K562 (cell line): ENCODE measurements around the gene CCPG1. TPM values are rescaled to one million over a fixed set of nuclear protein-coding genes. Genes with fewer than 3 reads are reported as not detected.

Experiments
- CBFA2T2 ChIP-seq: fragments of 450-650 bp; conservative IDR thresholded peaks from 2 replicates; pipeline ENCODE4 v1.6.1; 2017; ENCODE audit warnings: mild to moderate bottlenecking
- CBFB ChIP-seq: sonication (generic); formaldehyde crosslinking; IDR thresholded peaks from 2 replicates; pipeline ENCODE4 v1.4.0; 2020; ENCODE audit warnings: mild to moderate bottlenecking, missing genetic modification reagents
- CCNT2 ChIP-seq: IDR thresholded peaks from 2 replicates; pipeline ENCODE4 v1.6.1; 2011; ENCODE audit warnings: borderline replicate concordance, low read depth, mild to moderate bottlenecking, moderate library complexity, mixed read lengths, low read length; ENCODE audit not compliant: insufficient read length; ENCODE audit errors: extremely low read depth
- HMGN3 ChIP-seq: IDR thresholded peaks from 2 replicates; pipeline ENCODE4 v1.6.1; 2011; ENCODE audit warnings: borderline replicate concordance, low read depth, mild to moderate bottlenecking, mixed read lengths, low read length; ENCODE audit not compliant: insufficient read length; ENCODE audit errors: extremely low read depth
- HOXB6 ChIP-seq: fragments of 250-450 bp; sonication (Bioruptor Pico); IDR thresholded peaks from 2 replicates; pipeline ENCODE4 v1.5.1; 2022; ENCODE audit warnings: mild to moderate bottlenecking, borderline replicate concordance
- MAZ ChIP-seq, 2 experiments: fragments of 450-650 bp in 1 of 2; sonication (generic) in 1 of 2; formaldehyde crosslinking; IDR thresholded peaks in 1 of 2; conservative IDR thresholded peaks in 1 of 2; 2 replicates each; pipeline versions ENCODE4 v1.4.0 to v1.5.0; 2020; ENCODE audit warnings: mild to moderate bottlenecking in 1 of 2, missing genetic modification reagents in 1 of 2
- MTA3 ChIP-seq: fragments of 450-650 bp; formaldehyde crosslinking; IDR thresholded peaks from 2 replicates; pipeline ENCODE4 v1.6.1; 2017; ENCODE audit warnings: mild to moderate bottlenecking, borderline replicate concordance
- NCOA6 ChIP-seq: fragments of 450-650 bp; IDR thresholded peaks from 2 replicates; pipeline ENCODE4 v1.6.1; 2017; ENCODE audit warnings: mild to moderate bottlenecking
- PCBP1 ChIP-seq: fragments of 200-400 bp; formaldehyde crosslinking; IDR thresholded peaks from 2 replicates; pipeline ENCODE4 v1.6.1; 2018; ENCODE audit warnings: mild to moderate bottlenecking, low read depth, low read length; ENCODE audit not compliant: poor library complexity, severe bottlenecking
- RBFOX2 ChIP-seq: fragments of 200-400 bp; formaldehyde crosslinking; IDR thresholded peaks from 2 replicates; pipeline ENCODE4 v1.6.1; 2017; ENCODE audit warnings: low read depth, mild to moderate bottlenecking, low read length, moderate library complexity
- RERE ChIP-seq: sonication (generic); formaldehyde crosslinking; IDR thresholded peaks from 2 replicates; pipeline ENCODE4 v1.8.0; 2023; ENCODE audit warnings: missing genetic modification reagents, mild to moderate bottlenecking, borderline replicate concordance
- TEAD4 ChIP-seq, 2 experiments: sonication (generic) in 1 of 2; formaldehyde crosslinking in 1 of 2; IDR thresholded peaks; 2 replicates each; pipeline versions ENCODE4 v1.6.1 to v1.8.0; 2012 to 2022; ENCODE audit warnings: borderline replicate concordance in 1 of 2, inconsistent platforms in 1 of 2, low read length in 1 of 2, mild to moderate bottlenecking in 1 of 2, missing genetic modification reagents in 1 of 2
- ZNF407 ChIP-seq: fragments of 450-650 bp; IDR thresholded peaks from 2 replicates; pipeline ENCODE4 v1.6.1; 2016; ENCODE audit warnings: low read depth
- ZSCAN32 ChIP-seq: fragments of 450-650 bp; formaldehyde crosslinking; IDR thresholded peaks from 2 replicates; pipeline ENCODE4 v1.4.0; 2020; ENCODE audit warnings: mild to moderate bottlenecking, moderate library complexity
- polyA plus RNA-seq, 8 experiments: library from polyadenylated mRNA; depleted of rRNA in 4 of 8; stranded (reverse) in 5 of 8; unstranded in 3 of 8; fragments of >200 nt; fragmentation: Nextera tagmentation in 2 of 8; fragmentation: Illumina TruSeq in 1 of 8; extraction: Ambion mirVana in 2 of 8; extraction: Trizol in 1 of 8; gene quantifications; 2 replicates each; pipeline versions ENCODE4 v1.2.1 to v1.2.3, GENCODE V29; 2011 to 2014; ENCODE audit warnings: inconsistent platforms in 1 of 8, missing spikeins in 1 of 8
- total RNA-seq, 7 experiments: library from RNA; depleted of rRNA in 6 of 7; stranded (reverse); fragments of >200 nt in 6 of 7; fragmentation: Illumina TruSeq in 2 of 7; extraction: Trizol in 2 of 7; gene quantifications; 2 replicates each; pipeline versions ENCODE4 v1.2.1 to v1.2.3, GENCODE V29; 2011 to 2021; ENCODE audit warnings: low replicate concordance in 1 of 7

The CCPG1 gene
- total and polyA plus RNA-seq, 9 of the 15 experiments (the other 6 are each of a cell fraction or from before 2014, with no cell fraction given): 33.0 to 54.9 (median 41.1) TPM

- no peak for TF ChIP-seq RERE (CRISPR knock-in tag)
- TF ChIP-seq NCOA6: no peak
- 0 out of 4 replicates have a peak, but pooled peaks of 1 of the 2 experiments have one; percentile 16 for TF ChIP-seq MAZ (CRISPR knock-in tag; conservative IDR thresholded peaks at IDR 0.05 in 1 of 2, IDR thresholded peaks at IDR 0.05 in 1 of 2)
- TF ChIP-seq ZNF407: no peak
- TF ChIP-seq HOXB6 (CRISPR knock-in tag): no peak
- TF ChIP-seq TEAD4 (IDR thresholded peaks at IDR 0.05; ENCODE audit: low read length): peak; percentile 68
- no peak for TF ChIP-seq TEAD4 (CRISPR knock-in tag; IDR thresholded peaks at IDR 0.05; ENCODE audit: borderline replicate concordance)
- TF ChIP-seq HMGN3: no peak
- no peak for TF ChIP-seq CCNT2
- TF ChIP-seq CBFB (CRISPR knock-in tag): no peak
- TF ChIP-seq ZSCAN32 (CRISPR knock-in tag): peak; percentile 95
- TF ChIP-seq CBFA2T2: 0 out of 2 replicates have a peak, but pooled peaks have one; percentile 6
- TF ChIP-seq MTA3: no peak
- peak; percentile 50; the same call in 1 of the 2 replicates for TF ChIP-seq RBFOX2
- TF ChIP-seq PCBP1: no peak
These were observed 4.6 kb downstream of the CCPG1 start (continued) for GRCh38 chr15:55403531-55403930.
